Smooth muscle cell (in vitro differentiated cells): ENCODE measurements around the gene LAMTOR1. TPM values are rescaled to one million over a fixed set of nuclear protein-coding genes. Genes with fewer than 3 reads are reported as not detected.

ENCODE experiments used
- DNase-seq: peaks from one replicate; lab custom pipeline; 2025; ENCODE audit not compliant: unreplicated experiment; lab: John Stamatoyannopoulos, UW
- H2AFZ ChIP-seq: fragments of 200-600 bp; sonication (generic); 2 replicates; pipeline ENCODE4 v1.6.0; 2016; ENCODE audit warnings: antibody characterized with exemption, low read depth, mild to moderate bottlenecking
- H3F3A ChIP-seq: fragments of 200-600 bp; sonication (generic); 2 replicates; pipeline ENCODE4 v1.6.0; 2017; ENCODE audit warnings: antibody characterized with exemption, low read depth
- H3K27ac ChIP-seq: fragments of 200-600 bp; sonication (generic); 2 replicates; pipeline ENCODE4 v1.5.1; 2016; ENCODE audit warnings: low read depth, mild to moderate bottlenecking
- H3K27me3 ChIP-seq: fragments of 200-600 bp; sonication (generic); 2 replicates; pipeline ENCODE4 v1.6.1; 2016; ENCODE audit warnings: low read depth, mild to moderate bottlenecking
- H3K36me3 ChIP-seq: fragments of 200-600 bp; sonication (generic); 2 replicates; pipeline ENCODE4 v1.5.1; 2016; ENCODE audit warnings: low read depth
- H3K4me1 ChIP-seq: fragments of 200-600 bp; sonication (generic); 2 replicates; pipeline ENCODE4 v1.5.1; 2016; ENCODE audit warnings: low read depth
- H3K4me2 ChIP-seq: fragments of 200-600 bp; sonication (generic); 2 replicates; pipeline ENCODE4 v1.6.0; 2016; ENCODE audit warnings: mild to moderate bottlenecking
- H3K4me3 ChIP-seq: fragments of 200-600 bp; sonication (generic); 2 replicates; pipeline ENCODE4 v1.5.1; 2016; ENCODE audit warnings: mild to moderate bottlenecking
- H3K79me2 ChIP-seq: fragments of 200-600 bp; sonication (generic); 2 replicates; pipeline ENCODE4 v1.6.0; 2016; ENCODE audit warnings: low read depth, mild to moderate bottlenecking
- H3K9ac ChIP-seq: fragments of 200-600 bp; sonication (generic); 2 replicates; pipeline ENCODE4 v1.6.0; 2016; ENCODE audit warnings: low read depth
- H3K9me3 ChIP-seq: fragments of 200-600 bp; sonication (generic); replicated peaks from 2 replicates; pipeline ENCODE4 v1.5.1; 2016; ENCODE audit warnings: low read depth
- H4K20me1 ChIP-seq: fragments of 200-600 bp; sonication (generic); 2 replicates; pipeline ENCODE4 v1.6.0; 2016; ENCODE audit warnings: low read depth
- WGBS: methylation state at CpG from one replicate; pipeline ENCODE4 v1.1.7; 2016; ENCODE audit warnings: low lambda C conversion rate; 5-methylcytosine and 5-hydroxymethylcytosine counted together
- polyA plus RNA-seq: library from polyadenylated mRNA; unstranded; fragments of >200 nt; fragmentation: Nextera tagmentation; extraction: Ambion mirVana; gene quantifications from 2 replicates; pipeline ENCODE4 v1.2.1, GENCODE V29; 2016
- total RNA-seq: library from RNA; depleted of rRNA; stranded (reverse); fragments of >200 nt; gene quantifications from 2 replicates; pipeline ENCODE4 v1.2.3, GENCODE V29; 2014
- TF ChIP-seq, protein P1 (sequence below): fragments of 200-600 bp; sonication (generic); IDR thresholded peaks from 2 replicates; pipeline ENCODE4 v1.5.1; 2017; ENCODE audit warnings: borderline replicate concordance, mild to moderate bottlenecking, antibody characterized with exemption; ENCODE audit not compliant: insufficient read depth, poor library complexity, severe bottlenecking

Gene LAMTOR1
- total and polyA plus RNA-seq, 2 experiments from 2014 or later = 74.1 to 148 TPM

DNA sequence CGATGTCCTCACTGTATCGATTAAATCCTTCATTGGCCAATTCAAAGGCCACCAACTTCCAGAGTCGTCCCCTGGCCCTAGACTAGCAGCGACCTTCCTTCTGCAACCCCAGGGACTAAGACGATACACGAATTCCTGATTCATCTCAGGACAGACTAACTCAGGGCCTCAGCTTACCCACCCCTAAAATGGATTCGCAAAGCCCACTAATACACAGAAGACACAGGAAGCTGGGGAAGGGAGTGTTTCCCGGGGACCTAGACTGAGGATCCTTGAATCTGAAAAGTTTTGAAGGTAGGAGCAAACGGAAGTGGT is 509 bp downstream of the LAMTOR1 start:
- H3K9ac ChIP-seq = peak overlapping the region; percentile 96
- no peaks in the 10 kb centered on the region for H3K9me3 ChIP-seq
- no peaks in the 10 kb centered on the region for H4K20me1 ChIP-seq
- peak overlapping the region; percentile 84 for H3K4me3 ChIP-seq
- TF ChIP-seq, protein P1, sequence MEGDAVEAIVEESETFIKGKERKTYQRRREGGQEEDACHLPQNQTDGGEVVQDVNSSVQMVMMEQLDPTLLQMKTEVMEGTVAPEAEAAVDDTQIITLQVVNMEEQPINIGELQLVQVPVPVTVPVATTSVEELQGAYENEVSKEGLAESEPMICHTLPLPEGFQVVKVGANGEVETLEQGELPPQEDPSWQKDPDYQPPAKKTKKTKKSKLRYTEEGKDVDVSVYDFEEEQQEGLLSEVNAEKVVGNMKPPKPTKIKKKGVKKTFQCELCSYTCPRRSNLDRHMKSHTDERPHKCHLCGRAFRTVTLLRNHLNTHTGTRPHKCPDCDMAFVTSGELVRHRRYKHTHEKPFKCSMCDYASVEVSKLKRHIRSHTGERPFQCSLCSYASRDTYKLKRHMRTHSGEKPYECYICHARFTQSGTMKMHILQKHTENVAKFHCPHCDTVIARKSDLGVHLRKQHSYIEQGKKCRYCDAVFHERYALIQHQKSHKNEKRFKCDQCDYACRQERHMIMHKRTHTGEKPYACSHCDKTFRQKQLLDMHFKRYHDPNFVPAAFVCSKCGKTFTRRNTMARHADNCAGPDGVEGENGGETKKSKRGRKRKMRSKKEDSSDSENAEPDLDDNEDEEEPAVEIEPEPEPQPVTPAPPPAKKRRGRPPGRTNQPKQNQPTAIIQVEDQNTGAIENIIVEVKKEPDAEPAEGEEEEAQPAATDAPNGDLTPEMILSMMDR = no peak
- no peaks in the 10 kb centered on the region for H3K36me3 ChIP-seq
- 5% methylated on average over 9 of the region's 9 CpGs for WGBS
- peaks cover 37% of the 10 kb centered on the region for H3K79me2 ChIP-seq
- no peaks in the 10 kb centered on the region for H3F3A ChIP-seq
- H2AFZ ChIP-seq = peak overlapping the region; percentile 49
- H3K4me2 ChIP-seq = peak overlapping the region; percentile 98
- DNase-seq = no peak
- peaks cover 8% of the 10 kb centered on the region for H3K4me1 ChIP-seq
- no peaks in the 10 kb centered on the region for H3K27me3 ChIP-seq
- peak overlapping the region; percentile 90 for H3K27ac ChIP-seq

DNA sequence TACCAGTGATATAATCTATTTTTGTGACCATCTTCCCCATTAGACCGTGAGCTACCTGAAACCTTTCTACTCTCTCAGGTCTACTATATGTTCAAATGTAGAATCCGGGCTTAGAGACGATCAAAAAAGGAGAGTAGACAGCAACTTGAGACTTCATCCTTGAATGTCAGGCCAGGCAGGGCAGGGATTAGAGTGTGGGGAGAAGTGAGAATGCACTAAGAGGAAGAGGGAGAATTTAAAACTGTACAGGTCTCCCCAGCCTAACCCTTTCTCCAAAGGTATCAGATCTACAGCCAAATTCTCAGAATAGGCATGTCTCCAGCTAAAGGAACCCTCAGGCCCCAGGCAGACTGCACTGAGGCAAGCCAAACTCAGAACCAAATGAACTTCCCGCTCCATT is 935 bp downstream of the LAMTOR1 start:
- no peak for DNase-seq
- Histone ChIP-seq H3F3A (no peaks in the 10 kb centered on the region), H3K4me1 (peaks cover 8% of the 10 kb centered on the region), H3K4me2 (peak overlapping the region; percentile 98), H2AFZ (no peak overlapping the region), H3K36me3 (no peaks in the 10 kb centered on the region), H3K27ac (peak overlapping the region; percentile 90), H3K4me3 (peak overlapping the region; percentile 84), H3K9ac (peak overlapping the region; percentile 96), H3K9me3 (no peaks in the 10 kb centered on the region), H3K27me3 (no peaks in the 10 kb centered on the region), H3K79me2 (peaks cover 37% of the 10 kb centered on the region), H4K20me1 (no peaks in the 10 kb centered on the region)
- TF ChIP-seq, protein P1 = no peak
- 71% methylated on average over 4 of the region's 4 CpGs for WGBS

DNA sequence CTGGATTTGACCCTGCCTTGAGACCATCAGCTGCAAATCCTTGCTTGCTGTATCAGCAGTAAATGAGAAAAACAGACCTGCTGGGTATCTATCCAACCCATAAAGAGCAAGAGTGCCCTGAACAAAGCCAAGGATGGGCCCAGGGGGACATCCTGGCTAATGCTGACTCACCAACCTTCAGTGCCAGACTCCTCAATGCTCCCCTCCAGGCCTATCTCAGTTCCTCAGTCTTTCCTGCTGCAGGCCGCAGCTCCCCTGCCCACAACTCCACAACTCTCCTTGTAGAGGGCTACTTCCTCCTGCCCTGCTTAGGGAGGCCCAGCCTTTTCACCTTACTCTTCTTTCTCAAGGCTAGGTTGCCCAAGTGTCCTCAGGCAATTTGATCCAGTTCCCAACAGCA is 2.6 kb downstream of the LAMTOR1 start:
- no peaks in the 10 kb centered on the region for H4K20me1 ChIP-seq
- TF ChIP-seq, protein P1 = no peak
- H3K4me3 ChIP-seq = no peak overlapping the region
- H3K79me2 ChIP-seq = peaks cover 37% of the 10 kb centered on the region
- no peak overlapping the region for H3K4me2 ChIP-seq
- H3K9me3 ChIP-seq = no peaks in the 10 kb centered on the region
- peaks cover 8% of the 10 kb centered on the region for H3K4me1 ChIP-seq
- H3K27ac ChIP-seq = peak overlapping the region; percentile 90
- no peaks in the 10 kb centered on the region for H3K36me3 ChIP-seq
- WGBS = 100% methylated on average over 1 of the region's 1 CpG
- no peak overlapping the region for H3K9ac ChIP-seq
- H3K27me3 ChIP-seq = no peaks in the 10 kb centered on the region
- H2AFZ ChIP-seq = no peak overlapping the region
- H3F3A ChIP-seq = no peaks in the 10 kb centered on the region
- no peak for DNase-seq

DNA sequence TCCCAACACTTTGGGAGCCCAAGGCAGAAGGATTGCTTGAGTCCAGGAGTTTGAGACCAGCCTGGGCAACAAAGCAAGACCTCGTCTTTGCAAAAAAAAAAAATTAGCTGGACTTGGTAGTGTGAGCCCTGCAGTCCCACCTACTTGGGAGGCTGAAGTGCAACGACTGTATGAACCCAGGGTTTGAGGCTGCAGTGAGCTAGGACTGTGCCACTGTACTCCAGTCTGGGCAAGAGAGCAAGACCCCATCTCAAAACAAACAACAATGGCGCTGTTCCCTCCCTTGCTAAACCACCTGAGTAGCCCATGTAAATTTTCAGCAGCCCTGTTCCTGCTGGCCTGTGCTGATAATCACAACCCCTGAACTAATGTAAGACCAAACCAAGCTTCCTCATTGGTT is 3.1 kb downstream of the LAMTOR1 start:
- Histone ChIP-seq H3K9me3 (no peaks in the 10 kb centered on the region), H3K36me3 (no peaks in the 10 kb centered on the region), H3F3A (no peaks in the 10 kb centered on the region), H3K4me2 (no peak overlapping the region), H3K4me1 (peaks cover 8% of the 10 kb centered on the region), H3K4me3 (no peak overlapping the region), H4K20me1 (no peaks in the 10 kb centered on the region), H3K9ac (no peak overlapping the region), H3K79me2 (peaks cover 37% of the 10 kb centered on the region), H3K27ac (no peak overlapping the region), H3K27me3 (no peaks in the 10 kb centered on the region), H2AFZ (no peak overlapping the region)
- no peak for DNase-seq
- TF ChIP-seq, protein P1 = no peak
- 97% methylated on average over 3 of the region's 3 CpGs for WGBS
